HG03095 (cell line): Measurements from ENCODE around the gene LMOD3.

ENCODE experiments used
- ATAC-seq: cut with Tn5 transposase; IDR thresholded peaks from one replicate; pipeline ENCODE4 v1.9.1; 2021; ENCODE audit warnings: moderate library complexity; ENCODE audit not compliant: unreplicated experiment

LMOD3 gene

DNA sequence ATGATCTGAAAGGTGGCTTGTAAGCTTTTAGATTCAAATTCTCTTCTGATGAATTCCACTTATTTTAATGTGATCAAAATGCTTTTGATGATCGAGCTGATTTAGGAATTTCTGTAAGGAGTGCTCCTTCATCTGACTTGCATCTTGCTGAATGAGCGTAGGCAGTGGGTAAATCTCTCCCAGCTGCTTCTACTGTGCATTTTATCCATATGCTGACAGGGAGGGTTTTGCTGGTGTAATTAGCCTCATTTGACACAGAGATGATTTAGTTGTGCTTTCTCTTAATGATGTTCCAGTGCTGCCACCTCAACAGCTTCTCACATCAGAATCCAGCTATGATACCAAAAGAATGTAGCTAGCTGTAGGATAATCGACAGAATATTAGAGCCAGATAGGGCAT, 3.8 kb upstream of the LMOD3 start:
- ATAC-seq: no peak

DNA sequence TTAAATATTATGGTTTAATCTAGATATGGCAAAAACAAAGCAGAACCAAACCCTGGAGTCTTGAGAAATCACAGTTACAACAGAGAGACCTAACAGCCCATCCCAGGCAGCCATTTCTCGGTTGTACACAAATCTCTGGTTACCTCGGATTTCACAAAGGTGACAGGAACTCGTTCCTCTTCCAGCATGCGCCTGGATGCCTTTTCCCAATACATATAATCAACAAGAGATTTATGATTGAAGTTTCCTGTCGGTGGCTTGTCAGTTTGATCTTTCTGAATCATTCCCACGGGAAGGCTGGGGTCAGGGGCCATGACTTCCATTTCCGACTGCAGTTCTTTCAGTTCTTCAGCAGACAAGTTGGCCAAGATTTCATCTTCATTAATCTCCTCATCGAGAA, 445 bp downstream of the LMOD3 start:
- ATAC-seq: no peak

GRCh38 chr3:69121513-69121912, 882 bp downstream of the LMOD3 start:
- ATAC-seq: no peak

- ATAC-seq: no peak
These were observed 1.4 kb downstream of the LMOD3 start for GRCh38 chr3:69120879-69121464.

- ATAC-seq: no peak
These were observed 2.7 kb downstream of the LMOD3 start for GRCh38 chr3:69119681-69120080.

DNA sequence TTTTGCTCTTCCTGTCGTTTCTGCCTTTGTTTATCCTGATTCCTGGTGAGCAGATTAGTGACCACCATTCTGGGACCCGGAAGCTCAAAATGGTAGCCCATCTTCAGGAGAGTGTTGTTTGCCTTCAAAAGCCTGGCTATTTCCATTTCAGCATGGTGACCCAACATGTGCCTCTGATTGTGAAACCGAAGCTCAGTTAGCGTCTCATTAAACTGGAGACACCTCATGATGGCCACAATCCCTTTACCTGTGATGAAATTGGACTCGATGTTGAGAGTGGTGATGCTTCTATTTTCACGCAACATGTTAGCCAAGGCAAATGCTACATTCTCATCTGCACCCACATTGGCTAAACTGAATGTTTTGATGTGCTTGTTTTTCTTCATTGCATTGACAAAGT, 3.3 kb downstream of the LMOD3 start:
- no peak for ATAC-seq

DNA sequence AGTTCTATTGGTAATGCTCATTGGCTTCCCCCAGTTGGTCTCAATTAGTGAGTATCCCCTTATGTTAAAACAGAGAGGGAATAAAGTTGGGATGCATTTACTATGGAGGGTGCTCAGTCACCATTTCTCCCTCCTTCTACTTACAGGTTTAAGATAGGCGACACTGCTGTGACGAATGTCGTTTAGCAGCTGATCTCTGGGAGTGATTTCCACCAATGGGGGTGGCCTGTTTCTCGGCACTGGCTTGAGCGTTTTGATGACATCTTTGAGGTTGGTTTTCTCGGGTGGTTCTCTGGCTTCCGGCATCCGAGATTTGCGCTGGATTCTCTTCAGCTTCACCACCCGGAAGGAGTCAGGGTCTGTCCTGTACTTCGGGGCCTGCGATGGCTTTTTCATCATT, 3.8 kb downstream of the LMOD3 start:
- ATAC-seq: no peak

GRCh38 chr3:69116897-69117296, 5.5 kb downstream of the LMOD3 start:
- no peak for ATAC-seq

GRCh38 chr3:69116162-69116561, 6.2 kb downstream of the LMOD3 start:
- no peak for ATAC-seq

GRCh38 chr3:69115731-69116130, 6.7 kb downstream of the LMOD3 start:
- ATAC-seq: no peak

DNA sequence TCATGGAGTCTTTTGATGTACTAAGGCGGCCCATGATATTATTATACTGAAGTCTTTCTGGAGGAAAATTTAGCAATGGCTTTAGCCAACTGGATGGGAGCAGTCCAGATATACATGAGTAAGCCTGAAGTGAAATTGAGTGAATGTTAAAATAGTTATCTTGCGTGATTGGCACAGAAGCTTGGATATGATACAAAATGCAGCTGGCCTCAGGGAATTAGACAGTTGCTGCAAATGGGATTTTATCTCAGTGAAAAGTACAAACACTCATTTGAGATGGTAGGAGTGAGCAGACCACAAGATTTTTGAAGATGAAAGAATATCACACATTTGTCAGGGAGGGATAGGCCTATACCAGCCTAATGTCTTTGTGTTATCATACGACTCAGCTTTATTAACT, 8.9 kb downstream of the LMOD3 start:
- no peak for ATAC-seq

- no peak for ATAC-seq
These were observed 11.4 kb downstream of the LMOD3 start for GRCh38 chr3:69110941-69111546.

DNA sequence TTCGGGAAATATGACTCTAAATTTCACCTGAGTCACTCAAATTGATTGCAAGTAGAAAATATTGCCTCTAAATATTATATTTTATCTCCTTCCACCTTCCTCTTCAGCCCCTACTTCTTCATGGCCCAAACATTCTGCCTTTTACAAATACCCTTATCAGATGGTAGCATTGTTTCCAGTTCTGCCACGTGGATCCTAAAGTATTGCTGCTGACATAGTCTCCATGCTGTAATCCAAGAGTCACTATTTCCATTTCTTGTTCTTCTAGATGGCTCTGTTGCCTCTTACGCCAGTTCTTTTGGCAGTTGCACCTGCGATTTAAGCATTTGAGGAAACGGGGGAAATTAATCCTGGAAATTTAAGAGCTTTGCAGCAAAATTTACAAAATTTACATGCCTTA, 13.6 kb downstream of the LMOD3 start:
- no peak for ATAC-seq

DNA sequence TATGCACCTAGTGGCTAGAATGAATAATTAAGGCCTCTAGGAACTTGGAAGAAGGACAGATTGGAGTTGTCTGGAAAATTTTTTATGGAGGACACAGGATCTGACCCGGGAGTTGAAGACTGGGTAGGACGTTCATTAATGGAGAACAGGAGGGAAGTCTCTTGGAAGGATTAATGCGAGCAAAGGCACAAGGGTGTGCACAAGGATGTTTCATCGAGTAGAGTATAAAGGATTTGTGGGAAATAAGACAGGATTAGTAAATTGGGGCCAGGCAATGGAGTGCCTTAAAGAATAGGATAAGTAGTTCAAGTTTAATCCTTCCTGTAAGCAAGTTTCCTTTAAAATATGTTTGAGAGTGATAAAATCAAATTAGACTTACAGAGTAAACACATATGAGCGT, 14.6 kb downstream of the LMOD3 start:
- no peak for ATAC-seq

DNA sequence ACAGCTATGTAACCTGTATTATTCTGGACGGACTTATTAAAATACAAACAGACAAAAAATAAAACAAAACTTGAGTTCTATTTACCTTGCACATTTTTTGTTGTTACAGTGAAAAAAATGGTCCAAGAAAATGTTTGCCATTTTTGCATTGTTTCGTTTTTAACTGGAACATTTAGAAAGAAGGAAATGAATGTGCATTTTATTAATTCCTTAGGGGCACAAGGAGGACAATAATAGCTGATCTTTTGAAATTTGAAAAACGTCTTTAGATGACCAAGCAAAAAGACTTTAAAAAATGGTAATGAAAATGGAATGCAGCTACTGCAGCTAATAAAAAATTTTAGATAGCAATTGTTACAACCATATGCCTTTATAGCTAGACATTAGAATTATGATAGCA, 17.1 kb downstream of the LMOD3 start:
- ATAC-seq: no peak

DNA sequence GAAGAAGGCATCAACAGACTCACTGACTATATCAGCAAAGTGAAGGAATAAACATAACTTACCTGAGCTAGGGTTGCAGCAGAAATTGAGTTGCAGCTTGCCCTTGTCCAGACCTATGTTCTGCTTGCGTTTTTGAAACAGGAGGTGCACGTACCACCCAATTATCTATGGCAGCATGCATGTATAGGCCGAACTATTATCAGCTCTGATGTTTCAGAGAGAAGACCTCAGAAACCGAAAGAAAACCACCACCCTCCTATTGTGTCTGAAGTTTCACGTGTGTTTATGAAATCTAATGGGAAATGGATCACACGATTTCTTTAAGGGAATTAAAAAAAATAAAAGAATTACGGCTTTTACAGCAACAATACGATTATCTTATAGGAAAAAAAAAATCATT, 17.8 kb downstream of the LMOD3 start:
- no peak for ATAC-seq

- ATAC-seq: no peak
These were observed 19.3 kb downstream of the LMOD3 start for GRCh38 chr3:69103123-69103522.

GRCh38 chr3:69102384-69102783, 20.0 kb downstream of the LMOD3 start:
- no peak for ATAC-seq

- ATAC-seq: no peak
These were observed 22.8 kb downstream of the LMOD3 start for GRCh38 chr3:69099576-69099975.

DNA sequence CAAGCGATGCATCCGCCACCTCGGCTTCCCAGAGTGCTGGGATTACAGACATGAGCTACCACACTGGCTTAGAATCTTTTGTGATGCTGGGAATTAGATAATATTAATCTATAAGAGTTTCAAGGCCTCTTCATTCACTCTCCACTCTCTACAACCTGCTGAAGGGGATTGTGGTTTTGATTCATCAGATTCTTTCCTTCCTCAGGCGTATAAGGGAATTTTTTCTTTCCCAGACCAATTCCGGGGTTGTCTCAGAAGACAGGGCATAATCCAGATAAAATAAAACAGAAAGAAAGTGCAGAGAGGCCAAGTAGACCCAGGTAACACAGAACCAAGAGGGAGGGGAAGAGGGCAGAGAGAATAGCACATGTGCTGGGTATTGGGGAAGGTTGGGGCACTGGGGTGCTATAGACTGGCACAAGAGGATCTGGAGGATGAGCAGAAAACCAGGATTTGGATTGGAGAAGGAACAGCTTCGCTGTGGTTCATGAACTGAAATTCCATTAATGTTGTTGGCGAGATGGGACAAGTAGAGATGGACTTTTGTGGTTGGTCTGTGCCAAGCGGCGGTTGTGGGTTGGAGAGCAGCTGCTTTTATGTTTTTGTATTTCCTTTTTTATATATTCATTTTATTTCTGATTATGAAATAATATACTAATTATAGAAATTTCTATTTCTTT, 24.8 kb downstream of the LMOD3 start:
- ATAC-seq: no peak

GRCh38 chr3:69096299-69096698, 26.1 kb downstream of the LMOD3 start:
- ATAC-seq: no peak

DNA sequence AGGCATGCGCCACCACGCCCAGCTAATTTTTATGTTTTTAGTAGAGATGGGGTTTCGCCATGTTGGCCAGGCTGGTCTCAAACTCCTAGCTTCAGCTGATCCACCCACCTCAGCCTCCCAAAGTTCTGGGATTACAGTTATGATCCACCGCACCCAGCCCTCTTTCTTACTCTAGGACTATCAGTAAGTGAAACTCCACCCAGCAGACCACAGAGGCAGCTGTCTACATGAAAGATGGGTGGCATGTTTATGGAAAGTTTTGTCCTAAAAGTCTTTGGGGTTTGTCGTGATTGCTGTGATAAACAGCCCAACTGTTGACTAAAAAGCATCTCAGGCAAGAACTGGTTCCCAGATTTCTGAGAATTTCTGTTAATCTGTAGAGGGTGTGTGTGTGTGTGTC, 26.8 kb downstream of the LMOD3 start:
- ATAC-seq: no peak
